WTC11 (cell line): ENCODE results near the gene PRICKLE1. TPM values are rescaled to one million over a fixed set of nuclear protein-coding genes. Genes with fewer than 3 reads are reported as not detected.

ENCODE experiments used
- ATAC-seq: fragments of 200-7000 bp; cut with Tn5 transposase; 2 replicates; pipeline ENCODE4 v1.10.0; 2021; ENCODE audit warnings: mild to moderate bottlenecking, moderate library complexity
- CTCF ChIA-PET: fragments of 300-600 bp; sonication (Branson Sonifier 250); formaldehyde crosslinking; loops from one replicate; lab custom pipeline; 2021; ENCODE audit warnings: antibody characterized with exemption; lab: Charles Lee
- POLR2A ChIA-PET: fragments of 350-600 bp; sonication (Branson Sonifier 250); formaldehyde crosslinking; loops from one replicate; lab custom pipeline; 2021; ENCODE audit warnings: antibody characterized with exemption; lab: Charles Lee
- DNase-seq: peaks from one replicate; pipeline ENCODE4 v3.0.0; 2021; ENCODE audit warnings: low spot score
- H3K27ac Mint-ChIP-seq: 2 replicates; pipeline ENCODE4 v1.8.0; 2021; ENCODE audit warnings: mixed read lengths
- H3K27me3 Mint-ChIP-seq: 2 replicates; pipeline ENCODE4 v1.8.0; 2021; ENCODE audit warnings: low read depth, mild to moderate bottlenecking, moderate library complexity, mixed read lengths
- H3K36me3 Mint-ChIP-seq: 2 replicates; pipeline ENCODE4 v1.8.0; 2021; ENCODE audit warnings: mixed read lengths
- H3K4me1 Mint-ChIP-seq: 2 replicates; pipeline ENCODE4 v1.8.0; 2022; ENCODE audit warnings: mixed read lengths
- H3K4me3 Mint-ChIP-seq: 2 replicates; pipeline ENCODE4 v1.8.0; 2021; ENCODE audit warnings: mild to moderate bottlenecking, moderate library complexity, mixed read lengths
- H3K9me3 Mint-ChIP-seq: 2 replicates; pipeline ENCODE4 v1.8.0; 2021; ENCODE audit warnings: mixed read lengths
- ATF1 ChIP-seq: sonication (generic); formaldehyde crosslinking; IDR thresholded peaks from 2 replicates; pipeline ENCODE4 v1.8.1; 2023; ENCODE audit warnings: mild to moderate bottlenecking, moderate library complexity, missing genetic modification reagents
- ATF6 ChIP-seq: sonication (generic); formaldehyde crosslinking; IDR thresholded peaks from 2 replicates; pipeline ENCODE4 v1.8.1; 2023; ENCODE audit warnings: mild to moderate bottlenecking, missing genetic modification reagents
- ETV6 ChIP-seq: sonication (generic); formaldehyde crosslinking; IDR thresholded peaks from 2 replicates; pipeline ENCODE4 v1.8.1; 2022; ENCODE audit warnings: mild to moderate bottlenecking, missing genetic modification reagents
- OVOL2 ChIP-seq: fragments of 250-450 bp; sonication (Bioruptor Pico); IDR thresholded peaks from 2 replicates; pipeline ENCODE4 v1.9.0; 2021; ENCODE audit warnings: mild to moderate bottlenecking, borderline replicate concordance
- PREB ChIP-seq: sonication (generic); formaldehyde crosslinking; IDR thresholded peaks from 2 replicates; pipeline ENCODE4 v1.8.1; 2022; ENCODE audit warnings: mild to moderate bottlenecking, missing genetic modification reagents, moderate library complexity, borderline replicate concordance
- PRRX2 ChIP-seq: fragments of 250-450 bp; sonication (Bioruptor Pico); IDR thresholded peaks from 2 replicates; pipeline ENCODE4 v1.8.0; 2021; ENCODE audit warnings: mild to moderate bottlenecking
- RORB ChIP-seq: fragments of 250-450 bp; sonication (Bioruptor Pico); IDR thresholded peaks from 2 replicates; pipeline ENCODE4 v1.9.0; 2021; ENCODE audit warnings: mild to moderate bottlenecking
- SMAD3 ChIP-seq: sonication (generic); formaldehyde crosslinking; IDR thresholded peaks from 2 replicates; pipeline ENCODE4 v1.8.0; 2022; ENCODE audit warnings: missing genetic modification reagents, mild to moderate bottlenecking, borderline replicate concordance
- TCF7 ChIP-seq: sonication (generic); formaldehyde crosslinking; IDR thresholded peaks from 2 replicates; pipeline ENCODE4 v1.8.0; 2022; ENCODE audit warnings: mild to moderate bottlenecking, low read depth, missing genetic modification reagents, moderate library complexity
- TP53 ChIP-seq: sonication (generic); formaldehyde crosslinking; IDR thresholded peaks from 2 replicates; pipeline ENCODE4 v1.8.1; 2023; ENCODE audit warnings: mild to moderate bottlenecking, missing genetic modification reagents
- ZNF219 ChIP-seq: sonication (generic); formaldehyde crosslinking; IDR thresholded peaks from 2 replicates; pipeline ENCODE4 v1.8.0; 2023; ENCODE audit warnings: missing genetic modification reagents, mild to moderate bottlenecking, borderline replicate concordance
- ZNF232 ChIP-seq: sonication (generic); formaldehyde crosslinking; IDR thresholded peaks from 2 replicates; pipeline ENCODE4 v1.8.0; 2022; ENCODE audit warnings: mild to moderate bottlenecking, missing genetic modification reagents
- total RNA-seq: library from RNA; stranded (reverse); gene quantifications from 3 replicates; pipeline ENCODE4 v1.2.3, GENCODE V29; 2021
- TF ChIP-seq, protein P1 (sequence below): sonication (generic); formaldehyde crosslinking; IDR thresholded peaks from 2 replicates; pipeline ENCODE4 v1.8.0; 2022; ENCODE audit warnings: mild to moderate bottlenecking, missing genetic modification reagents
- TF ChIP-seq, protein P2 (sequence below): sonication (generic); formaldehyde crosslinking; IDR thresholded peaks from 2 replicates; pipeline ENCODE4 v1.8.1; 2022; ENCODE audit warnings: low read depth, mild to moderate bottlenecking, moderate library complexity, missing genetic modification reagents, borderline replicate concordance
- TF ChIP-seq, protein P3 (sequence below): sonication (generic); formaldehyde crosslinking; IDR thresholded peaks from 2 replicates; pipeline ENCODE4 v1.8.1; 2022; ENCODE audit warnings: missing genetic modification reagents, borderline replicate concordance

PRICKLE1 gene
- total RNA-seq, 1 experiment from 2014 or later, result 11.7 TPM

DNA sequence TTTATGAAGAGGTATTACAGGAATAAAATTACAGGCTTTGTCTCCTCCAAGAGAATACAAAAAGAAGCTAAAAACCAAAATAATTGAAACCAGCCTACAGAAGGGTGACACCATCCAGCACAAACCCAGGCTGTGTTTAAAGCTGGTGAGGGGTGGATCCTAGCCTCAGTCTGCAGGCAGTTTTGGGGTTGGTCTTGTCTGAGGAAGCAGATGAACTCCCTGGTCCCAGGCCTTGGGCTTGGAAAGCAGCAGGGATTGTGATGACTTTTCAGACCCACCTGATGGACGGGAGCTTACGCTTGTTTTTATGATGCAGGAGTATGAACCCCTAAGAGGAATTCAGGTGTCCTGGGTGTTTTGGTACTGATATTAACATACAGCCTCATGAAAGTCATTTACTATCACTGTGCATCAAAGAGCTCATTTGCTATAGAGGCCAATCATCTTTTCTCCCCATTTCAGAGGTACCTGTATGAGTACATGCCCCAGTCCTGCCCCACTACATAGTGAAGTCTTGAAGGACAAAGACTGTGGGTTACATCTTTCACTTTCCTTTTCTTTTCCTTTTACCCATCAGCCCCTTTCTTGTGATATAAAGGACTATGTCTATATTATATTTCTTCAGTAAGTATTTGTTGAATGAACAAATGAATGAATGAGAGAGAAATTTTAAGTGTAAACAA is 18.1 kb downstream of the PRICKLE1 start:
- H3K9me3 Mint-ChIP-seq, result peaks cover 5% of the 10 kb centered on the region
- no peak for TF ChIP-seq TCF7 (CRISPR knock-in tag)
- TF ChIP-seq PREB (CRISPR knock-in tag), result no peak
- no peak for TF ChIP-seq ZNF232 (CRISPR knock-in tag)
- no peak for TF ChIP-seq ETV6
- no peak for TF ChIP-seq ATF6 (CRISPR knock-in tag)
- TF ChIP-seq, protein P1, sequence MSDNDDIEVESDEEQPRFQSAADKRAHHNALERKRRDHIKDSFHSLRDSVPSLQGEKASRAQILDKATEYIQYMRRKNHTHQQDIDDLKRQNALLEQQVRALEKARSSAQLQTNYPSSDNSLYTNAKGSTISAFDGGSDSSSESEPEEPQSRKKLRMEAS, result no peak
- TF ChIP-seq, all 79 proteins: peak for 0
- ATAC-seq (peak; percentile 47), DNase-seq (no peak)
- ChIA-PET CTCF (interaction anchor here (0.5 to 2.1 kb wide), 3 partner anchors 88 to 280 kb away, joined by 3 to 12 read pairs (median 4); no protein-coding TSS in a partner anchor), POLR2A (no interaction called here)
- H3K27ac Mint-ChIP-seq, result no peak overlapping the region
- H3K4me3 Mint-ChIP-seq, result no peak overlapping the region
- H3K36me3 Mint-ChIP-seq, result no peaks in the 10 kb centered on the region
- peaks cover 7% of the 10 kb centered on the region for H3K27me3 Mint-ChIP-seq
- H3K4me1 Mint-ChIP-seq, result peaks cover 22% of the 10 kb centered on the region

GRCh38 chr12:42570076-42570475 is 19.5 kb downstream of the PRICKLE1 start:
- no peak for ATAC-seq
- peaks cover 5% of the 10 kb centered on the region for H3K9me3 Mint-ChIP-seq
- no peak overlapping the region for H3K27ac Mint-ChIP-seq

More at GRCh38 chr12:42570076-42570475, 19.5 kb downstream of the PRICKLE1 start:
- Mint-ChIP-seq H3K36me3 (no peaks in the 10 kb centered on the region), H3K27me3 (peaks cover 20% of the 10 kb centered on the region), H3K4me1 (peaks cover 25% of the 10 kb centered on the region)
- CTCF ChIA-PET, result interaction anchor here (0.5 to 2.2 kb wide), 8 partner anchors 8 to 769 kb away, joined by 3 to 75 read pairs (median 6); no protein-coding TSS in a partner anchor
- TF ChIP-seq OVOL2 (CRISPR knock-in tag) (no peak), PREB (CRISPR knock-in tag) (no peak), ATF1 (CRISPR knock-in tag) (no peak), TP53 (CRISPR knock-in tag) (no peak), RORB (no peak), ZNF219 (no peak), SMAD3 (no peak), PRRX2 (no peak)
- TF ChIP-seq, protein P2, sequence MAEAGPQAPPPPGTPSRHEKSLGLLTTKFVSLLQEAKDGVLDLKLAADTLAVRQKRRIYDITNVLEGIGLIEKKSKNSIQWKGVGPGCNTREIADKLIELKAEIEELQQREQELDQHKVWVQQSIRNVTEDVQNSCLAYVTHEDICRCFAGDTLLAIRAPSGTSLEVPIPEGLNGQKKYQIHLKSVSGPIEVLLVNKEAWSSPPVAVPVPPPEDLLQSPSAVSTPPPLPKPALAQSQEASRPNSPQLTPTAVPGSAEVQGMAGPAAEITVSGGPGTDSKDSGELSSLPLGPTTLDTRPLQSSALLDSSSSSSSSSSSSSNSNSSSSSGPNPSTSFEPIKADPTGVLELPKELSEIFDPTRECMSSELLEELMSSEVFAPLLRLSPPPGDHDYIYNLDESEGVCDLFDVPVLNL (CRISPR knock-in tag), result no peak
- TF ChIP-seq, protein P3, sequence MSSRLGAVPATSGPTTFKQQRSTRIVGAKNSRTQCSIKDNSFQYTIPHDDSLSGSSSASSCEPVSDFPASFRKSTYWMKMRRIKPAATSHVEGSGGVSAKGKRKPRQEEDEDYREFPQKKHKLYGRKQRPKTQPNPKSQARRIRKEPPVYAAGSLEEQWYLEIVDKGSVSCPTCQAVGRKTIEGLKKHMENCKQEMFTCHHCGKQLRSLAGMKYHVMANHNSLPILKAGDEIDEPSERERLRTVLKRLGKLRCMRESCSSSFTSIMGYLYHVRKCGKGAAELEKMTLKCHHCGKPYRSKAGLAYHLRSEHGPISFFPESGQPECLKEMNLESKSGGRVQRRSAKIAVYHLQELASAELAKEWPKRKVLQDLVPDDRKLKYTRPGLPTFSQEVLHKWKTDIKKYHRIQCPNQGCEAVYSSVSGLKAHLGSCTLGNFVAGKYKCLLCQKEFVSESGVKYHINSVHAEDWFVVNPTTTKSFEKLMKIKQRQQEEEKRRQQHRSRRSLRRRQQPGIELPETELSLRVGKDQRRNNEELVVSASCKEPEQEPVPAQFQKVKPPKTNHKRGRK (CRISPR knock-in tag), result no peak
- TF ChIP-seq, all 79 proteins: peak for 0
- H3K4me3 Mint-ChIP-seq, result no peak overlapping the region
- POLR2A ChIA-PET, result interaction anchor here (1.5 kb wide), 1 partner anchor 86 kb away, joined by 4 read pairs; no protein-coding TSS in a partner anchor
- DNase-seq, result no peak
